Spleen (tissue), 11 donors: Measurements from ENCODE around the gene TLDC2. TPM values are rescaled to one million over a fixed set of nuclear protein-coding genes. Genes with fewer than 3 reads are reported as not detected.
"Not testable (repeated sequence)": the region's sequence is repeated elsewhere in the genome, so short reads cannot be mapped to it uniquely, and the experiment has no call there.

Experiments used
- DNase-seq: peaks from one replicate; pipeline ENCODE4 v3.0.0-alpha.2; 2020
- H3K27ac ChIP-seq, 8 donors: fragments of 200-600 bp; sonication (generic) in 7 of 8; 1 replicate in 4 of 8; 2 replicates in 4 of 8; pipeline versions ENCODE4 v1.5.0 to v1.8.0; 2016 to 2021; ENCODE audit warnings: inconsistent platforms in 4 of 8, mild to moderate bottlenecking in 4 of 8, moderate library complexity in 1 of 8
- H3K27me3 ChIP-seq, 7 donors: fragments of 200-600 bp; sonication (generic) in 6 of 7; replicated peaks in 1 of 7; 1 replicate in 4 of 7; 2 replicates in 3 of 7; pipeline versions ENCODE4 v1.5.0 to v1.8.0; 2016 to 2021; ENCODE audit warnings: inconsistent platforms in 3 of 7, mild to moderate bottlenecking in 1 of 7
- H3K36me3 ChIP-seq, 6 donors: fragments of 200-600 bp; sonication (generic) in 5 of 6; 1 replicate in 4 of 6; 2 replicates in 2 of 6; pipeline versions ENCODE4 v1.5.0 to v1.8.0; 2016 to 2021; ENCODE audit warnings: inconsistent platforms in 2 of 6
- H3K4me1 ChIP-seq, 6 donors: fragments of 200-600 bp; sonication (generic) in 5 of 6; 1 replicate in 3 of 6; 2 replicates in 3 of 6; pipeline versions ENCODE4 v1.5.0 to v1.8.0; 2016 to 2021; ENCODE audit warnings: inconsistent platforms in 3 of 6
- H3K4me3 ChIP-seq, 8 donors: fragments of 200-600 bp; sonication (generic) in 7 of 8; 1 replicate in 4 of 8; 2 replicates in 4 of 8; pipeline versions ENCODE4 v1.5.0 to v1.8.0; 2016 to 2021; ENCODE audit warnings: inconsistent platforms in 4 of 8, mild to moderate bottlenecking in 4 of 8, moderate library complexity in 2 of 8
- H3K9me3 ChIP-seq, 8 donors: fragments of 200-600 bp; sonication (generic) in 7 of 8; 1 replicate in 4 of 8; 2 replicates in 4 of 8; pipeline versions ENCODE4 v1.5.0 to v1.8.0; 2016 to 2021; ENCODE audit warnings: inconsistent platforms in 4 of 8
- POLR2A ChIP-seq, 3 donors: fragments of 450-650 bp; IDR thresholded peaks; one replicate each; pipeline ENCODE4 v1.5.1; 2017; ENCODE audit warnings: antibody characterized with exemption in 3 of 3, mild to moderate bottlenecking in 1 of 3
- POLR2AphosphoS5 ChIP-seq, 3 donors: sonication (generic); formaldehyde crosslinking; IDR thresholded peaks; one replicate each; pipeline ENCODE4 v1.5.1; 2017; ENCODE audit warnings: antibody characterized with exemption in 3 of 3
- WGBS, 5 donors: extraction: QIAGEN DNeasy Blood & Tissue Kit in 3 of 5; methylation state at CpG; one replicate each; pipeline versions ENCODE4 v1.1.5 to v1.1.7; 2013 to 2018; 5-methylcytosine and 5-hydroxymethylcytosine counted together
- intact Hi-C: fragments of 100-400 bp; cut with DNase I; formaldehyde crosslinking; loops from one replicate; pipeline ENCODE4 v1.15.0; 2023; ENCODE audit warnings: low total_unique reads
- polyA plus RNA-seq, 3 donors: library from polyadenylated mRNA; stranded (reverse); fragments of 200-250 nt; gene quantifications; one replicate each; pipeline ENCODE4 v1.2.1, GENCODE V29; 2013
- total RNA-seq, 7 donors: library from RNA; depleted of rRNA in 3 of 7; stranded (reverse); fragments of >200 nt in 3 of 7; fragmentation: NEBNext Ultra II Directional in 4 of 7; extraction: Animal tissue kit (Norgen Biotek cat#: 25700) in 4 of 7; gene quantifications; one replicate each; pipeline versions ENCODE4 v1.1.0 to v1.2.1, GENCODE V29; 2016 to 2021
- TF ChIP-seq, protein P1 (sequence below), 11 experiments: fragments of 200-600 bp in 7 of 11; fragments of 450-650 bp in 4 of 11; sonication (generic) in 4 of 11; IDR thresholded peaks in 8 of 11; conservative IDR thresholded peaks in 3 of 11; 1 replicate in 7 of 11; 2 replicates in 4 of 11; pipeline versions ENCODE4 v1.4.0 to v1.8.0; 2016 to 2021; ENCODE audit warnings: antibody characterized with exemption in 11 of 11, inconsistent platforms in 4 of 11, mild to moderate bottlenecking in 1 of 11
- donor health status: healthy with polysubstance abuse.
- donor health status: DM: no; HTN: no; CAD: no; lungs with moderate emphysema.
- donor health status: DM: no; HTN: no; CAD: no.
- donor health status: Bipolar disorder and iron deficiency.
- donor health status: healthy.
- donor health status: DM: no; HTN: no; CAD: no.
- donor health status: DM: yes; HTN: yes; CAD: no.

The TLDC2 gene
- total and polyA plus RNA-seq, 10 donors: 0.05 to 0.16 (median 0.11) TPM; not detected in 7

DNA sequence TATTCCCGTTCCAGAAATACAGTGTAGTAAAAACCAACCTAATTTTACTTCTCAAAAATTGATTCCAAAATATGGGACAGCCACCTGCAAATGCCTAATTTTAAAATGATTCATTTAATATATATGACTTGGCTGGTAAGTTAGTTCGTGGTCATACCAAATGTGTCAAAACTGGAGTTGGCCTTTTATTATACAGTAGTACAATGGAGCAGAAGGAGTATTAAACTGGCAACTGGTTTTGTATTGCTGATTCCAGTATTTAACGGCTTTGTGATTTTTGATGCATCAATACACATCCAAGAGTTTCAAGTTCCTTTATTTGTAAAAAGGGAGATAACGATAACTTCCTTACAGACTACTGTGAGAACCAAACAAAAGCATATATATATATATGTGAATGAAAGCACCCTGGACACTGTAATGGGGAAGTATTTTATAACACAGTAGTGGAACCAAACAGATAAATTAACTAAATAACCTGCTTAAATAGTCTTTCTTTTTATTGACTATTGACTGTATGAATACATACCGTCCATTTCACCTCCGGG is 50.8 kb downstream of the TLDC2 start:
- TF ChIP-seq POLR2A (IDR thresholded peaks at IDR 0.05) (no peak), POLR2AphosphoS5 (IDR thresholded peaks at IDR 0.05) (no peak)
- TF ChIP-seq, protein P1, sequence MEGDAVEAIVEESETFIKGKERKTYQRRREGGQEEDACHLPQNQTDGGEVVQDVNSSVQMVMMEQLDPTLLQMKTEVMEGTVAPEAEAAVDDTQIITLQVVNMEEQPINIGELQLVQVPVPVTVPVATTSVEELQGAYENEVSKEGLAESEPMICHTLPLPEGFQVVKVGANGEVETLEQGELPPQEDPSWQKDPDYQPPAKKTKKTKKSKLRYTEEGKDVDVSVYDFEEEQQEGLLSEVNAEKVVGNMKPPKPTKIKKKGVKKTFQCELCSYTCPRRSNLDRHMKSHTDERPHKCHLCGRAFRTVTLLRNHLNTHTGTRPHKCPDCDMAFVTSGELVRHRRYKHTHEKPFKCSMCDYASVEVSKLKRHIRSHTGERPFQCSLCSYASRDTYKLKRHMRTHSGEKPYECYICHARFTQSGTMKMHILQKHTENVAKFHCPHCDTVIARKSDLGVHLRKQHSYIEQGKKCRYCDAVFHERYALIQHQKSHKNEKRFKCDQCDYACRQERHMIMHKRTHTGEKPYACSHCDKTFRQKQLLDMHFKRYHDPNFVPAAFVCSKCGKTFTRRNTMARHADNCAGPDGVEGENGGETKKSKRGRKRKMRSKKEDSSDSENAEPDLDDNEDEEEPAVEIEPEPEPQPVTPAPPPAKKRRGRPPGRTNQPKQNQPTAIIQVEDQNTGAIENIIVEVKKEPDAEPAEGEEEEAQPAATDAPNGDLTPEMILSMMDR (IDR thresholded peaks at IDR 0.05 in 8 of 11, conservative IDR thresholded peaks at IDR 0.05 in 3 of 11): no peak
- H3K4me3 ChIP-seq: no peak overlapping the region
- no peaks in the 10 kb centered on the region for H3K9me3 ChIP-seq
- no peak for DNase-seq
- no peak overlapping the region for H3K27ac ChIP-seq
- H3K27me3 ChIP-seq: no peaks in the 10 kb centered on the region
- 78 to 83% (median 80%) methylated on average over 6 of the region's 6 CpGs for WGBS, 5 donors
- H3K4me1 ChIP-seq: peaks cover 0 to 67% (median 5%) of the 10 kb centered on the region in 6 donors
- peaks cover 0 to 100% (median 66%) of the 10 kb centered on the region in 6 donors for H3K36me3 ChIP-seq
- intact Hi-C loops: no loop called here

DNA sequence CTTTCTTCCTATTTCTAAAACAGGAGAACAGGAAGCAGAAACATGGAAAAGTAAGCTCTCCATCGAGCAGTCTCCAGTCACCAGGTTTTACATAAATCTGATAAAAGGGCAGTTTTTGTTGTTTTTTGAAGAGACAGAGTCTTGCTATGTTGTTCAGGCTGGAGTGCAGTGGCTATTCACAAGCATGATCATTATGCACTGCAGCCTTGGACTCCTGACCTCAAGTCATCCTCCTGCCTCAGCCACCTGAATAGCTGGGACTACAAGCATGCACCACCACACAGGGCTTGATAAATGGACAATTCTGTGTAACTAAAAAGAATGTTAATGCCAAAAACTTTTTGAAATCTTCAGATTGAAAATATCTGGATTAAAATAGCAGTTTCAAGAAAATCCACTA is 51.8 kb downstream of the TLDC2 start:
- Histone ChIP-seq H3K36me3 (peaks cover 0 to 100% (median 68%) of the 10 kb centered on the region in 6 donors), H3K9me3 (no peaks in the 10 kb centered on the region), H3K4me1 (peaks cover 0 to 76% (median 10%) of the 10 kb centered on the region in 6 donors), H3K27me3 (no peaks in the 10 kb centered on the region), H3K4me3 (no peak overlapping the region), H3K27ac (peak overlapping the region in 2 of 8 donors; percentile 39 to 80)
- intact Hi-C loops: no loop called here
- WGBS, 5 donors: 81 to 94% (median 83%) methylated on average over 1 of the region's 1 CpG
- no peak for DNase-seq
- TF ChIP-seq POLR2A (IDR thresholded peaks at IDR 0.05): no peak
- TF ChIP-seq, protein P1 (IDR thresholded peaks at IDR 0.05 in 8 of 11, conservative IDR thresholded peaks at IDR 0.05 in 3 of 11): no peak
- no peak for TF ChIP-seq POLR2AphosphoS5 (IDR thresholded peaks at IDR 0.05)

DNA sequence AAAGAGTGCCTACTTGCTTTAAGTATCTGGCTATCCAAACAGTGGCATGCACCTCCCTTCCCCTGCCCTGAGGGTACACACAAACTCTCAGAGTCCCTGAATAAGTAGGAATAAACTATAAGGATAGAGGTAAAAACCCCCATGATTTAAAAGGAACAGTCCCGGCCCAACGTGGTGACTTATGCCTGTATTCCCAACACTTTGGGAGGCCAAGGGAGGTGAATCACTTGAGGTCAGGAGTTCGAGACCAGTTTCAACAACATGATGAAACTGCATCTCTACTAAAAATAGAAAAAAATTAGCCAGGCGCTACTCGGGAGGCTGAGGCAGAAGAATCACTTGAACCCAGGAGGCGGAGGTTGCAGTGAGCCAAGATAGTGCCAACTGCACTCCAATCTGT is 53.4 kb downstream of the TLDC2 start:
- WGBS, 5 donors: 84 to 92% (median 84%) methylated on average over 6 of the region's 6 CpGs
- TF ChIP-seq, protein P1 (IDR thresholded peaks at IDR 0.05 in 8 of 11, conservative IDR thresholded peaks at IDR 0.05 in 3 of 11): no peak
- TF ChIP-seq POLR2AphosphoS5 (IDR thresholded peaks at IDR 0.05) (no peak), POLR2A (IDR thresholded peaks at IDR 0.05) (no peak)
- no peak overlapping the region for H3K4me3 ChIP-seq
- H3K9me3 ChIP-seq: no peaks in the 10 kb centered on the region
- H3K36me3 ChIP-seq: peaks cover 0 to 100% (median 76%) of the 10 kb centered on the region in 6 donors
- DNase-seq: peak; percentile 20
- peaks cover 0 to 86% (median 17%) of the 10 kb centered on the region in 6 donors for H3K4me1 ChIP-seq
- intact Hi-C loops: no loop called here
- peak overlapping the region in 4 of 8 donors; percentile 77 to 88 (median 80) for H3K27ac ChIP-seq
- no peaks in the 10 kb centered on the region for H3K27me3 ChIP-seq

DNA sequence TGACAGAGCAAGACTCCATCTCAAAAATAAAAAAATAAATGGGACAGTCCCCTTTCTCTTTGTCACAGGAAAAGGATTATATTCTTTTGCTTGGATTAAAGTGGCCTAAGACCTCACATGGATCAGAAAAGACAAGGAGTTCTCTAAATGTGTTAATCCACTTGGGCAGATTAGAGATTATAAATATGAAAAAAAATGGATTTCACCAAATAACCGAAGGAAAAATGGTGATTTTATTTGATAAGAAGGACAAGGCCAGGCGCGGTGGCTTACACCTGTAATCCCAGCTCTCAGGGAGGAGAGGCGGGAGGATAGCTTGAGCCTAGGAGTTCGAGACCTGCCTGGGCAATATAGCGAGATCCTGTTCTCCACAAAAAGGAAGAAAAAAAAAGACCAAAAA is 53.8 kb downstream of the TLDC2 start:
- TF ChIP-seq, protein P1 (IDR thresholded peaks at IDR 0.05 in 8 of 11, conservative IDR thresholded peaks at IDR 0.05 in 3 of 11): no peak
- peak overlapping the region in 5 of 8 donors; percentile 50 to 88 (median 80) for H3K27ac ChIP-seq
- 94 to 98% (median 97%) methylated on average over 6 of the region's 6 CpGs for WGBS, 5 donors
- H3K4me1 ChIP-seq: peaks cover 0 to 87% (median 17%) of the 10 kb centered on the region in 6 donors
- no peaks in the 10 kb centered on the region for H3K9me3 ChIP-seq
- no peak overlapping the region for H3K4me3 ChIP-seq
- no peak for DNase-seq
- peaks cover 0 to 100% (median 79%) of the 10 kb centered on the region in 6 donors for H3K36me3 ChIP-seq
- H3K27me3 ChIP-seq: no peaks in the 10 kb centered on the region
- intact Hi-C loops: no loop called here

DNA sequence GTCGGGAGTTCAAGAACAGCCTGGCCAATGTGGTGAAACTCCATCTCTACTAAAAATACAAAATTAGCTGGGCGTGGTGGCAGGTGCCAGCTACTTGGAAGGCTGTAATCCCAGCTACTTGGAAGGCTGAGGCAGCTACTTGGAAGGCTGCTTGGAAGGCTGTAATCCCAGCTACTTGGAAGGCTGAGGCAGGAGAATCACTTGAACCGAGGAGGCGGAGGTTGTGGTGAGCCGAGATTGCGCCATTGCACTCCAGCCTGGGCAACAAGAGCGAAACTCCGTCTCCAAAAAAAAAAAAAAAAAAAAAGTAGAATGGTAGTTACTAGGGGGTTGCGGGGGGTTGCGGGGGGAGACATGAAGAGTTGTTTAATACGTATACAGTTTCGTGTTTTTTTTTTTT is 56.1 kb downstream of the TLDC2 start:
- H3K27me3 ChIP-seq, H3K4me3 ChIP-seq, intact Hi-C loops, DNase-seq, H3K9me3 ChIP-seq: not testable (repeated sequence)
- 75 to 93% (median 83%) methylated on average over 12 of the region's 12 CpGs for WGBS, 5 donors
- peaks cover under 1 to 91% (median 30%) of the 10 kb centered on the region in 6 donors for H3K4me1 ChIP-seq
- peak overlapping the region in 7 of 8 donors; percentile 29 to 88 (median 77) for H3K27ac ChIP-seq
- peaks cover 0 to 100% (median 77%) of the 10 kb centered on the region in 6 donors for H3K36me3 ChIP-seq
